HepG2 (cell line): ENCODE results near the gene CFAP46. TPM values are rescaled to one million over a fixed set of nuclear protein-coding genes. Genes with fewer than 3 reads are reported as not detected.

Experiments
- ATAC-seq: fragments of 200-7000 bp; cut with Tn5 transposase; 3 replicates; pipeline ENCODE4 v1.9.1; 2020; ENCODE audit warnings: mild to moderate bottlenecking, moderate library complexity
- BruUV-seq: library from RNA; stranded (reverse); fragments of 400-500 nt; replicated peaks from 2 replicates; lab custom pipeline; 2021; lab: Mats Ljungman, UMichigan
- CTCF ChIA-PET: fragments of 300-600 bp; formaldehyde crosslinking; extraction: SDS; loops from one replicate; lab custom pipeline; 2021; ENCODE audit warnings: low total read pairs, inconsistent platforms, low intra/inter-chr PET ratio; lab: Yijun Ruan, JAX
- POLR2A ChIA-PET: fragments of 350-600 bp; sonication (Branson Sonifier 250); formaldehyde crosslinking; loops from one replicate; lab custom pipeline; 2020; ENCODE audit warnings: antibody characterized with exemption, inconsistent platforms; lab: Yijun Ruan, JAX
- DNase-seq: peaks from one replicate; pipeline ENCODE4 v3.0.0-alpha.2; 2015; ENCODE audit warnings: low spot score
- FAIRE-seq: peaks from 3 replicates; lab custom pipeline; 2011; peaks lifted over from hg19 to GRCh38; lab: Jason Lieb, UNC
- H2AFZ ChIP-seq: one replicate; pipeline ENCODE4 v1.6.1; 2011; ENCODE audit warnings: low read length, inconsistent platforms
- H3K27ac ChIP-seq: fragments of 300-600 bp; 3 replicates; pipeline ENCODE4 v1.8.0; 2011; ENCODE audit warnings: mixed run types, mild to moderate bottlenecking, mixed read lengths, low read length, inconsistent platforms; ENCODE audit not compliant: insufficient read depth; ENCODE audit errors: extremely low read length
- H3K27me3 ChIP-seq, 2 experiments: fragments of 200-600 bp in 1 of 2; 2 replicates in 1 of 2; 3 replicates in 1 of 2; pipeline versions ENCODE4 v1.6.0 to v1.8.0; 2011; ENCODE audit warnings: low read length in 2 of 2, mild to moderate bottlenecking in 2 of 2, moderate library complexity in 2 of 2, inconsistent platforms in 1 of 2; ENCODE audit not compliant: insufficient read depth in 2 of 2, control insufficient read depth in 1 of 2
- H3K36me3 ChIP-seq, 2 experiments: fragments of 200-600 bp in 1 of 2; replicated peaks in 1 of 2; 2 replicates in 1 of 2; 3 replicates in 1 of 2; pipeline versions ENCODE4 v1.5.1 to v1.8.0; 2011; ENCODE audit warnings: low read length in 2 of 2, inconsistent platforms in 1 of 2; ENCODE audit not compliant: insufficient read depth in 2 of 2, control insufficient read depth in 1 of 2
- H3K4me1 ChIP-seq: 2 replicates; pipeline ENCODE4 v1.5.1; 2012; ENCODE audit warnings: low read length, inconsistent platforms; ENCODE audit not compliant: insufficient read depth
- H3K4me2 ChIP-seq: 2 replicates; pipeline ENCODE4 v1.6.0; 2011; ENCODE audit warnings: low read depth, low read length, inconsistent platforms
- H3K4me3 ChIP-seq, 3 experiments: fragments of 200-600 bp in 1 of 3; sonication (generic), shearing (Covaris generic) in 1 of 3; replicated peaks in 1 of 3; 2 replicates each; pipeline ENCODE4 v1.5.1; 2011 to 2016; ENCODE audit warnings: low read length in 3 of 3, inconsistent platforms in 2 of 3, low read depth in 2 of 3, mild to moderate bottlenecking in 2 of 3, control low read depth in 1 of 3, mixed read lengths in 1 of 3; ENCODE audit not compliant: insufficient read depth in 1 of 3
- H3K79me2 ChIP-seq: one replicate; pipeline ENCODE4 v1.6.1; 2011; ENCODE audit warnings: low read length, inconsistent platforms; ENCODE audit not compliant: insufficient read depth
- H3K9ac ChIP-seq: 2 replicates; pipeline ENCODE4 v1.6.0; 2011; ENCODE audit warnings: mild to moderate bottlenecking, low read depth, low read length, inconsistent platforms; ENCODE audit not compliant: insufficient read depth
- H3K9me3 ChIP-seq: 2 replicates; pipeline ENCODE4 v1.5.1; 2012; ENCODE audit warnings: mild to moderate bottlenecking, low read length
- H4K20me1 ChIP-seq: 2 replicates; pipeline ENCODE4 v1.6.0; 2011; ENCODE audit warnings: inconsistent platforms, mild to moderate bottlenecking, low read length, moderate library complexity; ENCODE audit not compliant: insufficient read depth
- BCL6 ChIP-seq: IDR thresholded peaks from 2 replicates; pipeline ENCODE4 v1.6.1; 2016; ENCODE audit warnings: missing genetic modification reagents, missing compliant biosample characterization
- HNF4A ChIP-seq: sonication (generic); formaldehyde crosslinking; IDR thresholded peaks from 2 replicates; pipeline ENCODE4 v1.4.0; 2020; ENCODE audit warnings: missing genetic modification reagents
- LCORL ChIP-seq, 2 experiments: fragments of 450-650 bp in 1 of 2; sonication (generic) in 1 of 2; formaldehyde crosslinking in 1 of 2; IDR thresholded peaks; 2 replicates each; pipeline versions ENCODE4 v1.5.0 to v1.6.1; 2017 to 2020; ENCODE audit warnings: antibody characterized with exemption in 1 of 2, missing genetic modification reagents in 1 of 2
- RFX1 ChIP-seq: fragments of 450-650 bp; IDR thresholded peaks from 2 replicates; pipeline ENCODE4 v1.6.1; 2017
- SMYD3 ChIP-seq: sonication (generic); formaldehyde crosslinking; IDR thresholded peaks from 2 replicates; pipeline ENCODE4 v1.8.1; 2023; ENCODE audit warnings: mild to moderate bottlenecking, missing genetic modification reagents
- ZBTB21 ChIP-seq: sonication (generic); formaldehyde crosslinking; IDR thresholded peaks from 2 replicates; pipeline ENCODE4 v1.4.0; 2020; ENCODE audit warnings: missing genetic modification reagents
- ZNF232 ChIP-seq: sonication (generic); formaldehyde crosslinking; IDR thresholded peaks from 2 replicates; pipeline ENCODE4 v1.4.0; 2020; ENCODE audit warnings: missing genetic modification reagents, borderline replicate concordance
- ZNF343 ChIP-seq: sonication (generic); formaldehyde crosslinking; IDR thresholded peaks from 2 replicates; pipeline ENCODE4 v1.4.0; 2020; ENCODE audit warnings: mild to moderate bottlenecking, missing genetic modification reagents
- ZNF550 ChIP-seq: sonication (generic); formaldehyde crosslinking; IDR thresholded peaks from 2 replicates; pipeline ENCODE4 v1.4.0; 2020; ENCODE audit warnings: mild to moderate bottlenecking, missing genetic modification reagents, borderline replicate concordance
- ZNF552 ChIP-seq: sonication (generic); formaldehyde crosslinking; IDR thresholded peaks from 2 replicates; pipeline ENCODE4 v1.9.0; 2022; ENCODE audit warnings: missing genetic modification reagents, mild to moderate bottlenecking, borderline replicate concordance
- ZNF563 ChIP-seq: sonication (generic); formaldehyde crosslinking; IDR thresholded peaks from 2 replicates; pipeline ENCODE4 v1.8.0; 2022; ENCODE audit warnings: mild to moderate bottlenecking, moderate library complexity, missing genetic modification reagents
- ZNF567 ChIP-seq: sonication (generic); formaldehyde crosslinking; IDR thresholded peaks from 2 replicates; pipeline ENCODE4 v1.8.1; 2023; ENCODE audit warnings: mild to moderate bottlenecking, missing genetic modification reagents, borderline replicate concordance
- WGBS: methylation state at CpG from one replicate; pipeline ENCODE4 v1.1.6; 2017; ENCODE audit warnings: low lambda C conversion rate; 5-methylcytosine and 5-hydroxymethylcytosine counted together
- in situ Hi-C: cut with HindIII; loops from 2 replicates; pipeline ENCODE4 v1.10.0; 2017; ENCODE audit warnings: low pct_unique_long_range_greater_than_20kb; ENCODE audit not compliant: extremely low pct_ligation_motif_present
- intact Hi-C: fragments of 100-400 bp; cut with micrococcal nuclease; formaldehyde crosslinking; loops from one replicate; pipeline ENCODE4 v1.10.0; 2022; ENCODE audit not compliant: unreplicated experiment
- polyA plus RNA-seq, 8 experiments: library from polyadenylated mRNA; depleted of rRNA in 3 of 8; stranded (reverse) in 7 of 8; unstranded in 1 of 8; fragments of >200 nt; fragmentation: Illumina TruSeq in 4 of 8; extraction: Trizol in 4 of 8; gene quantifications; 2 replicates each; pipeline versions ENCODE4 v1.2.1 to v1.2.3, GENCODE V29; 2011 to 2016; ENCODE audit warnings: low read depth in 4 of 8, missing spikeins in 1 of 8, mixed read lengths in 1 of 8; ENCODE audit not compliant: insufficient read depth in 1 of 8
- total RNA-seq, 5 experiments: library from RNA; depleted of rRNA; stranded (reverse); fragments of >200 nt; fragmentation: Illumina TruSeq; extraction: Trizol; gene quantifications; 2 replicates each; pipeline ENCODE4 v1.2.3, GENCODE V29; 2016; ENCODE audit warnings: low read depth in 1 of 5
- TF ChIP-seq, protein P1 (sequence below): sonication (generic); formaldehyde crosslinking; IDR thresholded peaks from 2 replicates; pipeline ENCODE4 v1.4.0; 2020; ENCODE audit warnings: missing genetic modification reagents
- TF ChIP-seq, protein P2 (sequence below): fragments of 450-650 bp; IDR thresholded peaks from 2 replicates; pipeline ENCODE4 v1.6.1; 2017; ENCODE audit warnings: mild to moderate bottlenecking
- TF ChIP-seq, protein P3 (sequence below): sonication (generic); formaldehyde crosslinking; IDR thresholded peaks from 2 replicates; pipeline ENCODE4 v1.5.0; 2020; ENCODE audit warnings: missing genetic modification reagents

The CFAP46 gene
- total and polyA plus RNA-seq, 2 of the 13 experiments (the other 11 are each of a cell fraction or from before 2014, with no cell fraction given): 0.24 to 0.84 TPM

DNA sequence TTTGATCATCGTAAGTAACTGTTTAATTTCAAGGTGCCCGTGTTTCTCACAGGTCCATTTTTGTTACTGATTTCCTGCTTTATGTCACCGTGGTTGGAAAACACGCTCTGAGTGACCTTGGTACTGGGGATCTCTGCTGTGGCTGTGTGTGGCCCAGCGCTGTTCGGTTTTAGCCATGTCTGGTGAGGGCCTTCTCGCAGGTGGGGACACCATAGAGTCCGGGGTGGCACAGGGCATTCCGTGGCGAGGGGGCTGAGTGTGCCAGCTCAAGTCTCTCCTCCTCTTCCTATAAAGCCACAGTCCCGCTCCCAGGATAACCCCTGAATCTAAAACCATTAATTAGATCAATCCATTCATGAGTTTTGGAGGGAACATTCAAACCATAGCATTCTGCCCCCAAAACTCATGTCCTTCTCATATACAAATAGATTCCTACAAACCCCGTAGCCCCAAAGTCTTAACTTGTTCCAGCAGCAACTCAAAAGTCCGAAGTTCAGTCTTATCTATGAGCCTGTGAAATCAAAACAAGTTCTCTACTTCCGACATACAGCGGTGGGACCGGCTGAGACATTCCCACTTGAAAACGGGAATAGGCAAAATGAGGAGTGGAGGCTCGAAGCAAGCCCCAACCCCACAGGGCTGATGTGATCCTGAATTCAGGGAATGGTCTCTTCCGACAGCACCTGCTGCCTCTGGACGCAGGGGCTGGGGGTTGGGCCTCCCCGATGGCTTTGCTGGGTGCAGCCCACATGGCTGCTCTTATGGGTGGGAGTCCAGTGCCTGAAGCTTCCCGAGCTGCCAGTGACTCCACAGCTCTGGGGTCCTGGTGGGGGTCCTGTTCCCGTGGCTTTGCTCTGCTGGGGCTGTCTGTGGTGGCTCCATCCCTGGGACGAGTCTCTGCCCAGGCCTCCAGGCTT lies 101.4 kb downstream of the CFAP46 start:
- intact Hi-C loops: no loop called here
- ATAC-seq: no peak

DNA sequence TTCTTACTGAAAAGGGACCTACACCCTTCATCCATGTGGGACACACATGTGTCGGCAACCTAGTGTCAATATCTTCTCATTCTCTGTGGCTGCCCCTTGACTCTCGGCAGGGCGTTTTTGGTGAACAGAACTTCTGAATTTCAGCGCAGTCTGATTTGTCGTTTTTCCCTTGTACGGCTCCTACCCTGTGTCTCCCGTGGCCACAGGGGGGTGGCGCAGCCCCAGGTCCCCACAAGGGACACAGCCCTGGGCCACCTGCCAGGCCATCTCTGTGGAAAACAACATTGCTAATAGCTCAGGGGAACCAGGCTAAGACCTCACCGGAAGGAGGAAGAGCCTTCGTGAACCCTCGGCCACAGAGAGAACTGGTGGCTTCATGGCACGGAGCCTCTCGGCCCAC lies 103.3 kb downstream of the CFAP46 start:
- H3K9me3 ChIP-seq: peaks cover 18% of the 10 kb centered on the region
- no peak overlapping the region for H3K27ac ChIP-seq
- H4K20me1 ChIP-seq: no peaks in the 10 kb centered on the region
- no peak overlapping the region for H3K9ac ChIP-seq
- WGBS: 56% methylated on average over 13 of the region's 13 CpGs
- H3K4me3 ChIP-seq: no peak overlapping the region
- intact Hi-C loops: no loop called here
- H3K4me1 ChIP-seq: peaks cover 19% of the 10 kb centered on the region
- BruUV-seq: no TSS peak
- no peak overlapping the region for H2AFZ ChIP-seq
- no peak for DNase-seq
- no peak for FAIRE-seq
- peaks cover 8 to 22% of the 10 kb centered on the region in 2 experiments; a peak in 4 of 5 replicates for H3K27me3 ChIP-seq
- ChIA-PET POLR2A (no interaction called here), CTCF (no interaction called here)
- no peak overlapping the region for H3K4me2 ChIP-seq
- no peaks in the 10 kb centered on the region for H3K79me2 ChIP-seq
- no peak for ATAC-seq
- in situ Hi-C loops: no loop called here
- no peaks in the 10 kb centered on the region for H3K36me3 ChIP-seq
- TF ChIP-seq, protein P1, sequence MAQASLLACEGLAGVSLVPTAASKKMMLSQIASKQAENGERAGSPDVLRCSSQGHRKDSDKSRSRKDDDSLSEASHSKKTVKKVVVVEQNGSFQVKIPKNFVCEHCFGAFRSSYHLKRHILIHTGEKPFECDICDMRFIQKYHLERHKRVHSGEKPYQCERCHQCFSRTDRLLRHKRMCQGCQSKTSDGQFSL: no peak
- no peak for TF ChIP-seq ZNF343 (CRISPR knock-in tag)
- no peak for TF ChIP-seq ZBTB21
- TF ChIP-seq SMYD3 (CRISPR knock-in tag): no peak
- TF ChIP-seq BCL6 (CRISPR knock-in tag): no peak
- TF ChIP-seq, protein P2, sequence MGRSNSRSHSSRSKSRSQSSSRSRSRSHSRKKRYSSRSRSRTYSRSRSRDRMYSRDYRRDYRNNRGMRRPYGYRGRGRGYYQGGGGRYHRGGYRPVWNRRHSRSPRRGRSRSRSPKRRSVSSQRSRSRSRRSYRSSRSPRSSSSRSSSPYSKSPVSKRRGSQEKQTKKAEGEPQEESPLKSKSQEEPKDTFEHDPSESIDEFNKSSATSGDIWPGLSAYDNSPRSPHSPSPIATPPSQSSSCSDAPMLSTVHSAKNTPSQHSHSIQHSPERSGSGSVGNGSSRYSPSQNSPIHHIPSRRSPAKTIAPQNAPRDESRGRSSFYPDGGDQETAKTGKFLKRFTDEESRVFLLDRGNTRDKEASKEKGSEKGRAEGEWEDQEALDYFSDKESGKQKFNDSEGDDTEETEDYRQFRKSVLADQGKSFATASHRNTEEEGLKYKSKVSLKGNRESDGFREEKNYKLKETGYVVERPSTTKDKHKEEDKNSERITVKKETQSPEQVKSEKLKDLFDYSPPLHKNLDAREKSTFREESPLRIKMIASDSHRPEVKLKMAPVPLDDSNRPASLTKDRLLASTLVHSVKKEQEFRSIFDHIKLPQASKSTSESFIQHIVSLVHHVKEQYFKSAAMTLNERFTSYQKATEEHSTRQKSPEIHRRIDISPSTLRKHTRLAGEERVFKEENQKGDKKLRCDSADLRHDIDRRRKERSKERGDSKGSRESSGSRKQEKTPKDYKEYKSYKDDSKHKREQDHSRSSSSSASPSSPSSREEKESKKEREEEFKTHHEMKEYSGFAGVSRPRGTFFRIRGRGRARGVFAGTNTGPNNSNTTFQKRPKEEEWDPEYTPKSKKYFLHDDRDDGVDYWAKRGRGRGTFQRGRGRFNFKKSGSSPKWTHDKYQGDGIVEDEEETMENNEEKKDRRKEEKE: no peak
- TF ChIP-seq, protein P3, sequence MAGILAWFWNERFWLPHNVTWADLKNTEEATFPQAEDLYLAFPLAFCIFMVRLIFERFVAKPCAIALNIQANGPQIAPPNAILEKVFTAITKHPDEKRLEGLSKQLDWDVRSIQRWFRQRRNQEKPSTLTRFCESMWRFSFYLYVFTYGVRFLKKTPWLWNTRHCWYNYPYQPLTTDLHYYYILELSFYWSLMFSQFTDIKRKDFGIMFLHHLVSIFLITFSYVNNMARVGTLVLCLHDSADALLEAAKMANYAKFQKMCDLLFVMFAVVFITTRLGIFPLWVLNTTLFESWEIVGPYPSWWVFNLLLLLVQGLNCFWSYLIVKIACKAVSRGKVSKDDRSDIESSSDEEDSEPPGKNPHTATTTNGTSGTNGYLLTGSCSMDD (CRISPR knock-in tag): no peak
- TF ChIP-seq ZNF232 (CRISPR knock-in tag): no peak
- TF ChIP-seq ZNF552: no peak
- TF ChIP-seq ZNF550: no peak
- TF ChIP-seq ZNF563 (CRISPR knock-in tag): no peak
- no peak for TF ChIP-seq LCORL (IDR thresholded peaks at IDR 0.05)
- TF ChIP-seq LCORL (CRISPR knock-in tag; IDR thresholded peaks at IDR 0.05): no peak
- TF ChIP-seq RFX1: no peak

More for the DNA sequence above, 101.4 kb downstream of the CFAP46 start:
- Histone ChIP-seq H3K9me3 (peaks cover 18% of the 10 kb centered on the region), H4K20me1 (no peaks in the 10 kb centered on the region), H2AFZ (no peak overlapping the region), H3K4me1 (peaks cover 19% of the 10 kb centered on the region), H3K4me3 (no peak overlapping the region), H3K9ac (no peak overlapping the region), H3K27me3 (peaks cover 2 to 18% of the 10 kb centered on the region in 2 experiments; a peak in 4 of 5 replicates), H3K36me3 (no peaks in the 10 kb centered on the region), H3K79me2 (no peaks in the 10 kb centered on the region), H3K27ac (no peak overlapping the region), H3K4me2 (no peak overlapping the region)
- WGBS: 11% methylated on average over 20 of the region's 24 CpGs
- no peak for FAIRE-seq
- DNase-seq: no peak
- TF ChIP-seq HNF4A (CRISPR knock-in tag): peak; percentile 17; the same call in 1 of the 2 replicates
- no peak for TF ChIP-seq ZNF567 (CRISPR knock-in tag)
- ChIA-PET POLR2A (no interaction called here), CTCF (no interaction called here)
- in situ Hi-C loops: no loop called here
- BruUV-seq: no TSS peak
